ENCODE data around the gene TCEAL3. TPM values are rescaled to one million over a fixed set of nuclear protein-coding genes. Genes with fewer than 3 reads are reported as not detected.

TCEAL3 gene
- total and polyA plus RNA-seq, 10 of the 15 experiments (the other 5 are each of a cell fraction or from before 2014, with no cell fraction given), result 0.98 to 19.0 (median 11.7) TPM

GRCh38 chrX:103644125-103644524 is 36.4 kb downstream of the TCEAL3 start:
- WGBS (ENCODE audit: insufficient coverage, insufficient replicate concordance, low lambda C conversion rate, missing lambda C conversion rate), result 0% methylated on average over 1 of the region's 1 CpG
- H4K20me1 ChIP-seq (ENCODE audit: control insufficient read depth, insufficient read depth), result no peaks in the 10 kb centered on the region
- H3K9me3 ChIP-seq (replicated peaks; ENCODE audit: control insufficient read depth, insufficient read depth, low read length), result no peaks in the 10 kb centered on the region
- RAD21 ChIA-PET (ENCODE audit: unreplicated experiment), result no interaction called here
- no peak overlapping the region for H3K4me3 ChIP-seq
- intact Hi-C loops (cut with micrococcal nuclease; ENCODE audit: unreplicated experiment) (no loop called here), in situ Hi-C loops (cut with MboI) (no loop called here)
- H2AFZ ChIP-seq (ENCODE audit: control insufficient read depth, low read depth, low read length), result no peak overlapping the region
- TF ChIP-seq ZBED1 (IDR thresholded peaks at IDR 0.05; ENCODE audit: borderline replicate concordance), result no peak
- TF ChIP-seq PBX3 (IDR thresholded peaks at IDR 0.05; ENCODE audit: insufficient replicate concordance, low read depth, low read length), result no peak
- no peak for TF ChIP-seq DPF2 (IDR thresholded peaks at IDR 0.05)
- H3K4me2 ChIP-seq (ENCODE audit: control insufficient read depth, insufficient read depth), result no peak overlapping the region
- no TSS peak for BruUV-seq (replicated peaks)
- H3K4me1 ChIP-seq (ENCODE audit: control insufficient read depth, insufficient read depth, low read length), result no peaks in the 10 kb centered on the region
- H3K27me3 ChIP-seq (replicated peaks in 1 of 2; ENCODE audit: control insufficient read depth in 2 of 2, insufficient read depth in 2 of 2, low read length in 1 of 2), result no peaks in the 10 kb centered on the region; a peak in 1 of 4 replicates
- CTCF ChIA-PET, result no interaction called here
- no peak overlapping the region for H3K9ac ChIP-seq (ENCODE audit: control insufficient read depth, insufficient read depth, low read length)
- no peak for FAIRE-seq
- no peak overlapping the region for H3K27ac ChIP-seq (ENCODE audit: control insufficient read depth, insufficient read depth)
- SMC1A ChIA-PET (ENCODE audit: uncharacterized antibody, unreplicated experiment), result no interaction called here
- no peak for ATAC-seq
- H3K36me3 ChIP-seq (ENCODE audit: control insufficient read depth in 2 of 2, insufficient read depth in 2 of 2, low read length in 1 of 2), result no peaks in the 10 kb centered on the region
- H3K79me2 ChIP-seq (ENCODE audit: control insufficient read depth, insufficient read depth, low read length), result no peaks in the 10 kb centered on the region
- POLR2A ChIA-PET, result no interaction called here
- no peak for DNase-seq (ENCODE audit: low read depth, low spot score)

GRCh38 chrX:103647630-103648029 is 39.9 kb downstream of the TCEAL3 start:
- Histone ChIP-seq H3K9ac (ENCODE audit: control insufficient read depth, insufficient read depth, low read length) (no peak overlapping the region), H3K79me2 (ENCODE audit: control insufficient read depth, insufficient read depth, low read length) (no peaks in the 10 kb centered on the region), H3K9me3 (replicated peaks; ENCODE audit: control insufficient read depth, insufficient read depth, low read length) (no peaks in the 10 kb centered on the region), H3K4me3 (no peak overlapping the region), H3K27ac (ENCODE audit: control insufficient read depth, insufficient read depth) (no peak overlapping the region), H4K20me1 (ENCODE audit: control insufficient read depth, insufficient read depth) (no peaks in the 10 kb centered on the region), H2AFZ (ENCODE audit: control insufficient read depth, low read depth, low read length) (no peak overlapping the region), H3K4me1 (ENCODE audit: control insufficient read depth, insufficient read depth, low read length) (no peaks in the 10 kb centered on the region), H3K4me2 (ENCODE audit: control insufficient read depth, insufficient read depth) (no peak overlapping the region), H3K27me3 (replicated peaks in 1 of 2; ENCODE audit: control insufficient read depth in 2 of 2, insufficient read depth in 2 of 2, low read length in 1 of 2) (no peaks in the 10 kb centered on the region; a peak in 1 of 4 replicates), H3K36me3 (ENCODE audit: control insufficient read depth in 2 of 2, insufficient read depth in 2 of 2, low read length in 1 of 2) (no peaks in the 10 kb centered on the region)
- no peak for DNase-seq (ENCODE audit: low read depth, low spot score)
- 8% methylated on average over 1 of the region's 1 CpG for WGBS (ENCODE audit: insufficient coverage, insufficient replicate concordance, low lambda C conversion rate, missing lambda C conversion rate)
- in situ Hi-C loops (cut with MboI) (no loop called here), intact Hi-C loops (cut with micrococcal nuclease; ENCODE audit: unreplicated experiment) (no loop called here)
- ChIA-PET RAD21 (ENCODE audit: unreplicated experiment) (no interaction called here), POLR2A (no interaction called here), SMC1A (ENCODE audit: uncharacterized antibody, unreplicated experiment) (no interaction called here), CTCF (no interaction called here)
- no peak for ATAC-seq
- FAIRE-seq, result no peak
- BruUV-seq (replicated peaks), result no TSS peak
- TF ChIP-seq ELK1 (IDR thresholded peaks at IDR 0.05; ENCODE audit: low read depth, low read length) (no peak), ZNF384 (IDR thresholded peaks at IDR 0.05; ENCODE audit: borderline replicate concordance, low read depth, low read length) (no peak), USF1 (IDR thresholded peaks at IDR 0.05; ENCODE audit: borderline replicate concordance, extremely low read length, insufficient read depth, low read depth, low read length) (no peak), USF2 (IDR thresholded peaks at IDR 0.05; ENCODE audit: borderline replicate concordance, low read depth, low read length) (no peak), RUNX3 (IDR thresholded peaks at IDR 0.05; ENCODE audit: low read length) (no peak), SKIL (IDR thresholded peaks at IDR 0.05; ENCODE audit: low read depth, poor library complexity, severe bottlenecking) (no peak), SRF (IDR thresholded peaks at IDR 0.05; ENCODE audit: low read depth in 2 of 2, low read length in 2 of 2) (no peak), WRNIP1 (IDR thresholded peaks at IDR 0.05; ENCODE audit: borderline replicate concordance, low read depth, low read length) (no peak), IRF4 (IDR thresholded peaks at IDR 0.05; ENCODE audit: low read depth, low read length) (no peak)

All from GM12878 (cell line).